ENCODE data around the gene MPV17.

DNA sequence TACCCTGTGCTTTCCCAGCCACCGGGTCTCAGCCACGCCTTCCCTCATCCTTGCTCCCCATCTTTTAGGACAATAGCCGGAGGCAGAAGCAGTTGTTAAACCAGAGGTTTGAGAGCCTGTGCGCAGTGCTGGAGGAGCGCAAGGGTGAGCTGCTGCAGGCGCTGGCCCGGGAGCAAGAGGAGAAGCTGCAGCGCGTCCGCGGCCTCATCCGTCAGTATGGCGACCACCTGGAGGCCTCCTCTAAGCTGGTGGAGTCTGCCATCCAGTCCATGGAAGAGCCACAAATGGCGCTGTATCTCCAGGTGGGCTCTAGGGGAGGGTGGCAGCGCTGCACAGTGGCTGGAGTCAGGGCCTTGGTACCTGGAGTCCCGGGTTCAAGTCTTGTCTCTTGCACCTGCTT lies 17.4 kb downstream of the MPV17 start:
- TF ChIP-seq ESRRA (IDR thresholded peaks at IDR 0.05; ENCODE audit: borderline replicate concordance, low read depth) (no peak), ETV6 (IDR thresholded peaks at IDR 0.05; ENCODE audit: borderline replicate concordance in 1 of 2, low read depth in 2 of 2, low read length in 1 of 2) (no peak), ETV6 (CRISPR knock-in tag; IDR thresholded peaks at IDR 0.05; ENCODE audit: borderline replicate concordance) (no peak)
- TF ChIP-seq, protein P1, sequence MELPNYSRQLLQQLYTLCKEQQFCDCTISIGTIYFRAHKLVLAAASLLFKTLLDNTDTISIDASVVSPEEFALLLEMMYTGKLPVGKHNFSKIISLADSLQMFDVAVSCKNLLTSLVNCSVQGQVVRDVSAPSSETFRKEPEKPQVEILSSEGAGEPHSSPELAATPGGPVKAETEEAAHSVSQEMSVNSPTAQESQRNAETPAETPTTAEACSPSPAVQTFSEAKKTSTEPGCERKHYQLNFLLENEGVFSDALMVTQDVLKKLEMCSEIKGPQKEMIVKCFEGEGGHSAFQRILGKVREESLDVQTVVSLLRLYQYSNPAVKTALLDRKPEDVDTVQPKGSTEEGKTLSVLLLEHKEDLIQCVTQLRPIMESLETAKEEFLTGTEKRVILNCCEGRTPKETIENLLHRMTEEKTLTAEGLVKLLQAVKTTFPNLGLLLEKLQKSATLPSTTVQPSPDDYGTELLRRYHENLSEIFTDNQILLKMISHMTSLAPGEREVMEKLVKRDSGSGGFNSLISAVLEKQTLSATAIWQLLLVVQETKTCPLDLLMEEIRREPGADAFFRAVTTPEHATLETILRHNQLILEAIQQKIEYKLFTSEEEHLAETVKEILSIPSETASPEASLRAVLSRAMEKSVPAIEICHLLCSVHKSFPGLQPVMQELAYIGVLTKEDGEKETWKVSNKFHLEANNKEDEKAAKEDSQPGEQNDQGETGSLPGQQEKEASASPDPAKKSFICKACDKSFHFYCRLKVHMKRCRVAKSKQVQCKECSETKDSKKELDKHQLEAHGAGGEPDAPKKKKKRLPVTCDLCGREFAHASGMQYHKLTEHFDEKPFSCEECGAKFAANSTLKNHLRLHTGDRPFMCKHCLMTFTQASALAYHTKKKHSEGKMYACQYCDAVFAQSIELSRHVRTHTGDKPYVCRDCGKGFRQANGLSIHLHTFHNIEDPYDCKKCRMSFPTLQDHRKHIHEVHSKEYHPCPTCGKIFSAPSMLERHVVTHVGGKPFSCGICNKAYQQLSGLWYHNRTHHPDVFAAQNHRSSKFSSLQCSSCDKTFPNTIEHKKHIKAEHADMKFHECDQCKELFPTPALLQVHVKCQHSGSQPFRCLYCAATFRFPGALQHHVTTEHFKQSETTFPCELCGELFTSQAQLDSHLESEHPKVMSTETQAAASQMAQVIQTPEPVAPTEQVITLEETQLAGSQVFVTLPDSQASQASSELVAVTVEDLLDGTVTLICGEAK (IDR thresholded peaks at IDR 0.05), result no peak
- TF ChIP-seq, protein P1 (CRISPR knock-in tag; IDR thresholded peaks at IDR 0.05), result no peak

Measured in K562 (cell line).